HEK293 (cell line): ENCODE results near the gene ATP5F1D.

Source experiments
- CTCF ChIA-PET: fragments of 350-600 bp; formaldehyde crosslinking; extraction: SDS; loops from one replicate; lab custom pipeline; 2021; ENCODE audit warnings: antibody characterized with exemption; lab: Yijun Ruan, JAX
- POLR2A ChIA-PET: fragments of 300-600 bp; formaldehyde crosslinking; extraction: SDS; loops from one replicate; lab custom pipeline; 2020; ENCODE audit warnings: antibody characterized with exemption, inconsistent platforms; lab: Yijun Ruan, JAX
- H3K27ac ChIP-seq: fragments of 200-500 bp; sonication (Bioruptor generic); 2 replicates; pipeline ENCODE4 v1.5.1; 2014; ENCODE audit warnings: low read depth, low read length, control low read depth, inconsistent platforms; ENCODE audit errors: extremely low read depth
- H3K36me3 ChIP-seq, 2 experiments: fragments of 200-500 bp in 1 of 2; sonication (Bioruptor generic) in 1 of 2; 1 replicate in 1 of 2; 2 replicates in 1 of 2; pipeline ENCODE4 v1.5.1; 2014 to 2017; ENCODE audit warnings: inconsistent platforms in 2 of 2, low read length in 2 of 2; ENCODE audit not compliant: control insufficient read depth in 2 of 2, insufficient read depth in 1 of 2
- H3K4me1 ChIP-seq: fragments of 200-500 bp; sonication (Bioruptor generic); 2 replicates; pipeline ENCODE4 v1.5.1; 2014; ENCODE audit warnings: mild to moderate bottlenecking, low read length, inconsistent platforms; ENCODE audit not compliant: control insufficient read depth, insufficient read depth
- H3K4me3 ChIP-seq: 2 replicates; pipeline ENCODE4 v1.5.1; 2011; ENCODE audit warnings: low read depth, mild to moderate bottlenecking, control low read depth, low read length, moderate library complexity
- H3K9me3 ChIP-seq: fragments of 200-500 bp; sonication (Bioruptor generic); 2 replicates; pipeline ENCODE4 v1.5.1; 2014; ENCODE audit warnings: low read depth, low read length, inconsistent platforms; ENCODE audit not compliant: control insufficient read depth, insufficient read depth
- BCL11B ChIP-seq: fragments of 450-650 bp; formaldehyde crosslinking; IDR thresholded peaks from 2 replicates; pipeline ENCODE4 v1.5.1; 2016; ENCODE audit warnings: low read depth, missing biosample characterization, missing genetic modification characterization
- ELK4 ChIP-seq: IDR thresholded peaks from 2 replicates; pipeline ENCODE4 v1.6.1; 2011; ENCODE audit warnings: mild to moderate bottlenecking, low read depth, low read length, borderline replicate concordance
- GLIS1 ChIP-seq: fragments of 450-650 bp; formaldehyde crosslinking; IDR thresholded peaks from 2 replicates; pipeline ENCODE4 v1.5.1; 2016; ENCODE audit warnings: missing biosample characterization, missing genetic modification characterization
- KLF1 ChIP-seq: fragments of 450-650 bp; formaldehyde crosslinking; IDR thresholded peaks from 2 replicates; pipeline ENCODE4 v1.5.1; 2016; ENCODE audit warnings: missing biosample characterization, missing genetic modification characterization
- KLF17 ChIP-seq: fragments of 450-650 bp; formaldehyde crosslinking; IDR thresholded peaks from 2 replicates; pipeline ENCODE4 v1.5.1; 2016; ENCODE audit warnings: missing biosample characterization, missing genetic modification characterization
- KLF8 ChIP-seq: fragments of 450-650 bp; formaldehyde crosslinking; IDR thresholded peaks from 2 replicates; pipeline ENCODE4 v1.5.1; 2016; ENCODE audit warnings: missing biosample characterization, missing genetic modification characterization
- KLF9 ChIP-seq: fragments of 450-650 bp; formaldehyde crosslinking; IDR thresholded peaks from 2 replicates; pipeline ENCODE4 v1.5.1; 2016; ENCODE audit warnings: missing biosample characterization, missing genetic modification characterization, low read depth
- MYNN ChIP-seq: fragments of 450-650 bp; formaldehyde crosslinking; IDR thresholded peaks from 2 replicates; pipeline ENCODE4 v1.5.1; 2016; ENCODE audit warnings: missing biosample characterization, missing genetic modification characterization, borderline replicate concordance
- OVOL3 ChIP-seq: fragments of 450-650 bp; formaldehyde crosslinking; IDR thresholded peaks from 2 replicates; pipeline ENCODE4 v1.5.1; 2016; ENCODE audit warnings: missing biosample characterization, missing genetic modification characterization
- PRDM10 ChIP-seq: fragments of 450-650 bp; formaldehyde crosslinking; IDR thresholded peaks from 2 replicates; pipeline ENCODE4 v1.5.1; 2016; ENCODE audit warnings: missing biosample characterization, missing genetic modification characterization
- SCRT1 ChIP-seq: fragments of 450-650 bp; formaldehyde crosslinking; IDR thresholded peaks from 2 replicates; pipeline ENCODE4 v1.5.1; 2016; ENCODE audit warnings: missing biosample characterization, missing genetic modification characterization, borderline replicate concordance
- SCRT2 ChIP-seq: fragments of 450-650 bp; formaldehyde crosslinking; IDR thresholded peaks from 2 replicates; pipeline ENCODE4 v1.5.1; 2016; ENCODE audit warnings: missing biosample characterization, missing genetic modification characterization
- YY2 ChIP-seq: fragments of 450-650 bp; formaldehyde crosslinking; IDR thresholded peaks from 2 replicates; pipeline ENCODE4 v1.5.1; 2016; ENCODE audit warnings: missing biosample characterization, missing genetic modification characterization
- ZBTB44 ChIP-seq: fragments of 450-650 bp; IDR thresholded peaks from 2 replicates; pipeline ENCODE4 v1.5.1; 2018; ENCODE audit warnings: missing biosample characterization, mild to moderate bottlenecking, missing genetic modification characterization
- ZBTB48 ChIP-seq: fragments of 450-650 bp; formaldehyde crosslinking; IDR thresholded peaks from 2 replicates; pipeline ENCODE4 v1.5.1; 2016; ENCODE audit warnings: missing biosample characterization, missing genetic modification characterization
- ZEB2 ChIP-seq: fragments of 450-650 bp; formaldehyde crosslinking; IDR thresholded peaks from 2 replicates; pipeline ENCODE4 v1.5.1; 2016; ENCODE audit warnings: missing biosample characterization, missing genetic modification characterization
- ZFHX2 ChIP-seq: fragments of 450-650 bp; formaldehyde crosslinking; conservative IDR thresholded peaks from 2 replicates; pipeline ENCODE4 v1.5.1; 2016; ENCODE audit warnings: missing biosample characterization, missing genetic modification characterization
- ZNF133 ChIP-seq: fragments of 450-650 bp; formaldehyde crosslinking; IDR thresholded peaks from 2 replicates; pipeline ENCODE4 v1.5.1; 2016; ENCODE audit warnings: missing biosample characterization, missing genetic modification characterization
- ZNF202 ChIP-seq: fragments of 450-650 bp; formaldehyde crosslinking; IDR thresholded peaks from 2 replicates; pipeline ENCODE4 v1.5.1; 2016; ENCODE audit warnings: missing biosample characterization, missing genetic modification characterization, borderline replicate concordance
- ZNF248 ChIP-seq: fragments of 450-650 bp; formaldehyde crosslinking; IDR thresholded peaks from 2 replicates; pipeline ENCODE4 v1.5.1; 2017; ENCODE audit warnings: missing biosample characterization, missing genetic modification characterization
- ZNF324 ChIP-seq: fragments of 450-650 bp; formaldehyde crosslinking; IDR thresholded peaks from 2 replicates; pipeline ENCODE4 v1.5.1; 2016; ENCODE audit warnings: missing biosample characterization, missing genetic modification characterization
- ZNF335 ChIP-seq: fragments of 450-650 bp; formaldehyde crosslinking; conservative IDR thresholded peaks from 2 replicates; pipeline ENCODE4 v1.5.1; 2016; ENCODE audit warnings: missing biosample characterization, missing genetic modification characterization
- ZNF341 ChIP-seq: fragments of 450-650 bp; formaldehyde crosslinking; IDR thresholded peaks from 2 replicates; pipeline ENCODE4; 2016; ENCODE audit warnings: low read depth, missing biosample characterization, missing genetic modification characterization
- ZNF366 ChIP-seq: fragments of 450-650 bp; formaldehyde crosslinking; conservative IDR thresholded peaks from 2 replicates; pipeline ENCODE4 v1.5.1; 2016; ENCODE audit warnings: missing biosample characterization, missing genetic modification characterization
- ZNF600 ChIP-seq: fragments of 450-650 bp; formaldehyde crosslinking; IDR thresholded peaks from 2 replicates; pipeline ENCODE4 v1.5.1; 2016; ENCODE audit warnings: missing biosample characterization, missing genetic modification characterization
- ZNF639 ChIP-seq: fragments of 450-650 bp; formaldehyde crosslinking; IDR thresholded peaks from 2 replicates; pipeline ENCODE4 v1.5.1; 2016; ENCODE audit warnings: missing biosample characterization, missing genetic modification characterization
- ZNF707 ChIP-seq: fragments of 450-650 bp; formaldehyde crosslinking; IDR thresholded peaks from 2 replicates; pipeline ENCODE4 v1.5.1; 2016; ENCODE audit warnings: missing biosample characterization, missing genetic modification characterization
- ZNF76 ChIP-seq: fragments of 450-650 bp; formaldehyde crosslinking; IDR thresholded peaks from 2 replicates; pipeline ENCODE4; 2016; ENCODE audit warnings: low read depth, missing biosample characterization, missing genetic modification characterization, borderline replicate concordance
- ZXDB ChIP-seq: fragments of 450-650 bp; formaldehyde crosslinking; IDR thresholded peaks from 2 replicates; pipeline ENCODE4 v1.5.1; 2016; ENCODE audit warnings: missing biosample characterization, missing genetic modification characterization

The ATP5F1D gene

GRCh38 chr19:1264801-1265614 is 23.5 kb downstream of the ATP5F1D start:
- Histone ChIP-seq H3K36me3 (peaks cover 0 to 3% of the 10 kb centered on the region in 2 experiments; a peak in 1 of 3 replicates), H3K27ac (no peak overlapping the region), H3K4me3 (no peak overlapping the region; the same call in 1 of the 2 replicates), H3K4me1 (peaks cover 20% of the 10 kb centered on the region), H3K9me3 (no peaks in the 10 kb centered on the region)
- ChIA-PET CTCF (interaction anchor here (0.6 to 11.3 kb wide), 4 partner anchors 20 to 206 kb away, joined by 3 to 299 read pairs (median 4); no protein-coding TSS in a partner anchor), POLR2A (interaction anchor here (1.0 to 7.7 kb wide), 5 partner anchors 9 to 20 kb away, joined by 3 to 407 read pairs (median 28); partner anchors contain the start of gene FAM174C)
- TF ChIP-seq OVOL3 (tag by site-specific recombination), result no peak
- 0 out of 2 replicates have a peak, but pooled peaks have one; percentile 25 for TF ChIP-seq ZNF324 (tag by site-specific recombination)
- 0 out of 2 replicates have a peak, but pooled peaks have one; percentile 20 for TF ChIP-seq KLF1 (tag by site-specific recombination)
- peak; percentile 57; the same call in 1 of the 2 replicates for TF ChIP-seq ZNF76 (tag by site-specific recombination)
- peak; percentile 84 for TF ChIP-seq SCRT2 (tag by site-specific recombination)
- no peak for TF ChIP-seq ZNF248 (tag by site-specific recombination)
- TF ChIP-seq ZNF341 (tag by site-specific recombination), result peak; percentile 54; the same call in 1 of the 2 replicates
- peak; percentile 87 for TF ChIP-seq KLF8 (tag by site-specific recombination)
- peak; percentile 77 for TF ChIP-seq KLF17 (tag by site-specific recombination)
- TF ChIP-seq ZNF707 (tag by site-specific recombination), result 0 out of 2 replicates have a peak, but pooled peaks have one; percentile 35
- TF ChIP-seq ZEB2 (tag by site-specific recombination), result peak; percentile 73; the same call in 1 of the 2 replicates
- peak; percentile 99 for TF ChIP-seq ZNF335 (tag by site-specific recombination)
- TF ChIP-seq PRDM10, result no peak
- TF ChIP-seq ZNF639 (tag by site-specific recombination), result 0 out of 2 replicates have a peak, but pooled peaks have one; percentile 44
- TF ChIP-seq YY2 (tag by site-specific recombination), result no peak
- peak; percentile 90 for TF ChIP-seq ZNF600 (tag by site-specific recombination)
- peak; percentile 36; the same call in 1 of the 2 replicates for TF ChIP-seq SCRT1 (tag by site-specific recombination)
- no peak for TF ChIP-seq ZNF202 (tag by site-specific recombination)
- no peak for TF ChIP-seq KLF9 (tag by site-specific recombination)
- TF ChIP-seq ZNF133 (tag by site-specific recombination), result no peak
- no peak for TF ChIP-seq ZNF366 (tag by site-specific recombination)
- TF ChIP-seq BCL11B (tag by site-specific recombination), result peak; percentile 86; the same call in 1 of the 2 replicates
- TF ChIP-seq ZFHX2 (tag by site-specific recombination), result peak; percentile 50
- peak; percentile 61 for TF ChIP-seq ZXDB (tag by site-specific recombination)
- TF ChIP-seq ELK4, result no peak
- peak; percentile 89 for TF ChIP-seq ZBTB44 (tag by site-specific recombination)
- peak; percentile 18; the same call in 1 of the 2 replicates for TF ChIP-seq ZBTB48 (tag by site-specific recombination)
- TF ChIP-seq MYNN (tag by site-specific recombination), result no peak
- TF ChIP-seq GLIS1, result peak; percentile 76
